ENCODE data around the gene RTF1. TPM values are rescaled to one million over a fixed set of nuclear protein-coding genes. Genes with fewer than 3 reads are reported as not detected.

The RTF1 gene
- total RNA-seq, 2 experiments from 2014 or later: 40.4 to 45.7 TPM

DNA sequence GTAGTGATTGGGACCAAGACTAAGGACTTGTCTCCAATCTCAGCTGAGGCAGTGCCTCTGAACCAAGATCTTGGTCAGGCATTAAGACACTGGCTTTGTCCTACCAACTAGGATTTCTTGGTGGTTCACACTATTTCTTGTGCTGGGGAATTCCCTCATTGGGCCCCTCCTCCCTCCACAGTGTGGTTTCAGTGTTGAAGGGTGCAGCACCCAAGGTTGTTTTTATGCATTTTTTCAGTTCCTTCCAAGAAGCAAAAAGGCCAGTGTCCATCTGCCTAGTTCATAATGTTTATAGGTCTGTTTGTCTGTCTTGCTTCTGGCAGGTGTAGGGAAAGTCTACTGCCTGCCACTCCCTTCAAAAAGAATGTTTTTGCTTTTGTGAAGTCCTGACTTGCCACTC lies 66.2 kb downstream of the RTF1 start:
- Mint-ChIP-seq H3K9me3 (no peaks in the 10 kb centered on the region), H3K4me1 (peaks cover 21% of the 10 kb centered on the region), H3K27me3 (no peaks in the 10 kb centered on the region), H3K36me3 (ENCODE audit: low read depth) (peaks cover 35% of the 10 kb centered on the region), H3K27ac (peak overlapping the region; percentile 69), H3K4me3 (peak overlapping the region; percentile 11)
- ChIA-PET CTCF (interaction anchor here (1.3 to 2.8 kb wide), 3 partner anchors 9 to 17 kb away, joined by 3 to 8 read pairs (median 5); no protein-coding TSS in a partner anchor), POLR2A (no interaction called here)
- peak; percentile 41 for DNase-seq

DNA sequence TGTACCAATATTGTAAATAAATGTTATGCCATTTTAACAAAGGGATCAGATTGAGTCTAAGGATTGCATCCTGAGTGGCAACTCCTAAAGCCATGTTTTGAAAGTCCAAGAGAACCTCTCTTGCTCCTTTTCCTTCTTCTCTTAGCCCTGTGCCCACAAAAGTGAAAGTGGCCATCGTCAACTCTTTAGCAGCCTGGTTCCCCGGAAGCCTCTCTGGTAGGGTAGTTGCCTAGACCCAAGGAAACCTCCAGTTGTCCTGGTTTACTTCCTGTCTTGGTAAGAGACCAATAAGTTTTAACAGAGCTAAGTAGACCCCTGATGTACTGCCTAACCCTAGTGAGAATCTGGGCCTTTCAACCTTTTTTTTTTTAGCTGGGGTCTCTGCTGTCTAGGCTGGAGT lies 66.6 kb downstream of the RTF1 start:
- CTCF ChIA-PET: interaction anchor here (0.8 to 2.8 kb wide), 4 partner anchors 9 to 43 kb away, joined by 3 to 8 read pairs (median 3); no protein-coding TSS in a partner anchor
- Mint-ChIP-seq H3K4me3 (peak overlapping the region; percentile 11), H3K9me3 (no peaks in the 10 kb centered on the region), H3K4me1 (peaks cover 22% of the 10 kb centered on the region), H3K27ac (peak overlapping the region; percentile 69), H3K27me3 (no peaks in the 10 kb centered on the region), H3K36me3 (ENCODE audit: low read depth) (peaks cover 32% of the 10 kb centered on the region)
- DNase-seq: peak; percentile 22
- POLR2A ChIA-PET: no interaction called here

GRCh38 chr15:41484937-41485625 lies 68.2 kb downstream of the RTF1 start:
- H3K27ac Mint-ChIP-seq: peak overlapping the region; percentile 1
- no peaks in the 10 kb centered on the region for H3K9me3 Mint-ChIP-seq
- DNase-seq: no peak
- ChIA-PET CTCF (interaction anchor here (0.7 to 2.8 kb wide), 2 partner anchors 13 to 19 kb away, joined by 3 to 8 read pairs; no protein-coding TSS in a partner anchor), POLR2A (no interaction called here)
- H3K27me3 Mint-ChIP-seq: no peaks in the 10 kb centered on the region
- no peak overlapping the region for H3K4me3 Mint-ChIP-seq
- peaks cover 22% of the 10 kb centered on the region for H3K36me3 Mint-ChIP-seq (ENCODE audit: low read depth)
- peaks cover 25% of the 10 kb centered on the region for H3K4me1 Mint-ChIP-seq

- CTCF ChIA-PET: no interaction called here
- H3K27ac Mint-ChIP-seq: no peak overlapping the region
- H3K9me3 Mint-ChIP-seq: no peaks in the 10 kb centered on the region
- POLR2A ChIA-PET: no interaction called here
- no peak for DNase-seq
- peaks cover 10% of the 10 kb centered on the region for H3K36me3 Mint-ChIP-seq (ENCODE audit: low read depth)
- peaks cover 34% of the 10 kb centered on the region for H3K4me1 Mint-ChIP-seq
- peaks cover 3% of the 10 kb centered on the region for H3K27me3 Mint-ChIP-seq
- no peak overlapping the region for H3K4me3 Mint-ChIP-seq
These were observed 69.4 kb downstream of the RTF1 start for GRCh38 chr15:41486286-41486685.

DNA sequence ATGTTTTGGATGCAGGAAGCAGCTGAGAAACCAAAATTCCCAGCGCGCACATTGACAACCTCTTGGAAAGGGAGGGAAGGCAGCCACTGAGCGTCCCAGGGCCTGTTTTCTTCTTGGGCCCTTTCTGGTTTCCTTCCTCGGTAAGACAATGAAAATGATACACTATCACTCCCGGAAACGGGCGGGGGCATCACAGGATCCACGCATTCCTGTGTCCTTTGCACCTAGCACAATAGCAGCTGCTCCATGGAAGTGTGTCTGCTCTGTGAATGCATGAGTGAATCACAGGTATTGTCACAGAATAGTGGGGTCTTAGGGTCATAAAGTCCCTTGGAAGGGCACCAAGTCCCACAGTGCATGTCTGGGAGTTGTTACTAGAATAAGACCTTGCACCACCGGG lies 70.5 kb downstream of the RTF1 start:
- Mint-ChIP-seq H3K4me1 (peaks cover 44% of the 10 kb centered on the region), H3K36me3 (ENCODE audit: low read depth) (peaks cover 2% of the 10 kb centered on the region), H3K27ac (no peak overlapping the region), H3K4me3 (no peak overlapping the region), H3K9me3 (no peaks in the 10 kb centered on the region), H3K27me3 (peaks cover 11% of the 10 kb centered on the region)
- ChIA-PET POLR2A (no interaction called here), CTCF (no interaction called here)
- no peak for DNase-seq

DNA sequence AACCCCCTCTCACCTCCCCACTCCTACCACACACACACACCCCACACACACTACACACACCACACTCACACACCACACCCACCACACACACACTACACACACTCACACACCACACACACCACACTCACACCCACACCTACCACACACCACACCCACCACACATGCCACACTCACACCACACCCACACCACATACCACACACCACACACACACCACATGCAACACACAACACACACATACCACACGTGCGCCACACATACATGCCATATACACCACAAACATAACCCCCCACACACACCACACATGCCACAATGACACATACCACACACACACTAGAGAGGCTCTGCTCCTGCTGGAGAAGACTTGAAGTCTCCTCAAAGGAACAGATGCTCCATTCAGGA lies 70.9 kb downstream of the RTF1 start:
- peaks cover 45% of the 10 kb centered on the region for H3K4me1 Mint-ChIP-seq
- H3K36me3 Mint-ChIP-seq (ENCODE audit: low read depth): peaks cover 2% of the 10 kb centered on the region
- peaks cover 15% of the 10 kb centered on the region for H3K27me3 Mint-ChIP-seq
- peak overlapping the region; percentile 62 for H3K27ac Mint-ChIP-seq
- H3K9me3 Mint-ChIP-seq: no peaks in the 10 kb centered on the region
- ChIA-PET POLR2A (no interaction called here), CTCF (no interaction called here)
- peak overlapping the region; percentile 13 for H3K4me3 Mint-ChIP-seq
- no peak for DNase-seq

- CTCF ChIA-PET: interaction anchor here (1.2 kb wide), 1 partner anchor 62 kb away, joined by 3 read pairs; no protein-coding TSS in a partner anchor
- Mint-ChIP-seq H3K9me3 (no peaks in the 10 kb centered on the region), H3K27ac (no peak overlapping the region), H3K36me3 (ENCODE audit: low read depth) (no peaks in the 10 kb centered on the region), H3K4me1 (peaks cover 36% of the 10 kb centered on the region), H3K27me3 (peaks cover 20% of the 10 kb centered on the region), H3K4me3 (no peak overlapping the region)
- no peak for DNase-seq
- POLR2A ChIA-PET: interaction anchor here (0.6 kb wide), 1 partner anchor 9 kb away, joined by 9 read pairs; no protein-coding TSS in a partner anchor
These were observed 72.7 kb downstream of the RTF1 start for GRCh38 chr15:41489641-41490040.

GRCh38 chr15:41490355-41490754 lies 73.5 kb downstream of the RTF1 start:
- no peak overlapping the region for H3K4me3 Mint-ChIP-seq
- POLR2A ChIA-PET: interaction anchor here (0.6 kb wide), 2 partner anchors 13 to 1661 kb away, joined by 3 to 4 read pairs; no protein-coding TSS in a partner anchor

DNA sequence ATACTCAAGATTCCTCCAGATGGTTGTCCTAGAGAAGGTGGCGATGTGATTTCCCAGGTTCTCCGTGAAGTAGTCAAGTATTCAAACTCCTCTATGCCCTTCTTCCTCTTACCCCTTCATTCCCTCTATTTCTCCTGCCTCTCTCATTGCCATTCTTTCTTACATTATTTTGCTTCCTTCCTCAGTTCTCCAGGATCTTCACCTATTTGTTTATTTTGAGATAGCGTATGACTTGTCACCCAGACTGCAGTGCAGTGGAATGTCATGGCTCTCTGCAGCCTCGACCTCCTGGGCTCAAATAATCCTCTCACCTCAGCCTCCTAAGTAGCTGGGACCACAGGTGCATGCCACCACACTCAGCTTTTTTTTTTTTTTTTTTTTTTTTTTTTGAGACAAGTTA lies 75.0 kb downstream of the RTF1 start:
- CTCF ChIA-PET: interaction anchor here (0.6 kb wide), 1 partner anchor 690 kb away, joined by 4 read pairs; no protein-coding TSS in a partner anchor
- POLR2A ChIA-PET: no interaction called here
- Mint-ChIP-seq H3K9me3 (no peaks in the 10 kb centered on the region), H3K4me1 (peaks cover 38% of the 10 kb centered on the region), H3K27me3 (peaks cover 31% of the 10 kb centered on the region), H3K4me3 (no peak overlapping the region), H3K36me3 (ENCODE audit: low read depth) (no peaks in the 10 kb centered on the region), H3K27ac (no peak overlapping the region)
- no peak for DNase-seq

More at GRCh38 chr15:41490355-41490754, 73.5 kb downstream of the RTF1 start:
- Mint-ChIP-seq H3K27me3 (peaks cover 24% of the 10 kb centered on the region), H3K9me3 (no peaks in the 10 kb centered on the region), H3K4me1 (peaks cover 38% of the 10 kb centered on the region), H3K36me3 (ENCODE audit: low read depth) (no peaks in the 10 kb centered on the region), H3K27ac (no peak overlapping the region)
- CTCF ChIA-PET: interaction anchor here (0.7 to 1.2 kb wide), 2 partner anchors 10 to 63 kb away, joined by 3 to 4 read pairs; no protein-coding TSS in a partner anchor
- no peak for DNase-seq

GRCh38 chr15:41492597-41493204 lies 75.8 kb downstream of the RTF1 start:
- no peak for DNase-seq
- H3K4me3 Mint-ChIP-seq: peak overlapping the region; percentile 71
- peaks cover 39% of the 10 kb centered on the region for H3K27me3 Mint-ChIP-seq
- H3K4me1 Mint-ChIP-seq: peaks cover 38% of the 10 kb centered on the region
- H3K27ac Mint-ChIP-seq: no peak overlapping the region
- ChIA-PET POLR2A (no interaction called here), CTCF (interaction anchor here (0.6 to 2.2 kb wide), 2 partner anchors 19 to 27 kb away, joined by 3 to 8 read pairs; no protein-coding TSS in a partner anchor)
- no peaks in the 10 kb centered on the region for H3K36me3 Mint-ChIP-seq (ENCODE audit: low read depth)
- no peaks in the 10 kb centered on the region for H3K9me3 Mint-ChIP-seq

- CTCF ChIA-PET: interaction anchor here (0.6 to 2.2 kb wide), 3 partner anchors 20 to 589 kb away, joined by 3 to 8 read pairs (median 4); no protein-coding TSS in a partner anchor
- H3K27me3 Mint-ChIP-seq: peaks cover 44% of the 10 kb centered on the region
These were observed 76.5 kb downstream of the RTF1 start, which contains the start of gene ITPKA for GRCh38 chr15:41493205-41493901. Gene ITPKA, plus strand, starts transcription at chr15:41493874. Its CDS starts 54 bp downstream, at chr15:41493928.

DNA sequence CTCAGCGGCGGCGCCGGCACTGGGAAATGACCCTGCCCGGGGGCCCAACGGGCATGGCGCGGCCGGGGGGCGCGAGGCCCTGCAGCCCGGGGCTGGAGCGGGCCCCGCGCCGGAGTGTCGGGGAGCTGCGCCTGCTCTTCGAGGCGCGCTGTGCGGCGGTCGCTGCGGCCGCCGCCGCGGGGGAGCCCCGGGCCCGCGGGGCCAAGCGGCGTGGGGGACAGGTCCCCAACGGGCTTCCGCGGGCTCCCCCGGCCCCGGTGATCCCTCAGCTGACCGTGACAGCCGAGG lies 77.0 kb downstream of the RTF1 start:
- CTCF ChIA-PET: interaction anchor here (1.2 to 2.2 kb wide), 2 partner anchors 28 to 589 kb away, joined by 4 to 8 read pairs; no protein-coding TSS in a partner anchor
- POLR2A ChIA-PET: no interaction called here
- no peaks in the 10 kb centered on the region for H3K9me3 Mint-ChIP-seq
- no peaks in the 10 kb centered on the region for H3K36me3 Mint-ChIP-seq (ENCODE audit: low read depth)
- no peak overlapping the region for H3K27ac Mint-ChIP-seq
- H3K27me3 Mint-ChIP-seq: peaks cover 49% of the 10 kb centered on the region
- H3K4me1 Mint-ChIP-seq: peaks cover 32% of the 10 kb centered on the region
- no peak overlapping the region for H3K4me3 Mint-ChIP-seq
- DNase-seq: no peak

More at GRCh38 chr15:41493205-41493901, 76.5 kb downstream of the RTF1 start, which contains the start of gene ITPKA:
- H3K36me3 Mint-ChIP-seq (ENCODE audit: low read depth): no peaks in the 10 kb centered on the region
- POLR2A ChIA-PET: no interaction called here
- DNase-seq: peak; percentile 71
- peak within 1 kb of the TSS; percentile 71 for H3K4me3 Mint-ChIP-seq
- no peak within 1 kb of the TSS for H3K27ac Mint-ChIP-seq
- H3K9me3 Mint-ChIP-seq: no peaks in the 10 kb centered on the region
- peaks cover 34% of the 10 kb centered on the region for H3K4me1 Mint-ChIP-seq
